A549 treated with DMSO at 1 μM for 4 hours (cell line): ENCODE measurements around the gene PLEKHG4. TPM values are rescaled to one million over a fixed set of nuclear protein-coding genes. Genes with fewer than 3 reads are reported as not detected.

ENCODE experiments used
- total RNA-seq: library from RNA; stranded (reverse); fragments of 200-300 nt; extraction: Qiagen RNA extraction; gene quantifications from 5 replicates; pipeline ENCODE4 v1.2.3, GENCODE V29; 2022; ENCODE audit warnings: low read depth

The PLEKHG4 gene, protein sequence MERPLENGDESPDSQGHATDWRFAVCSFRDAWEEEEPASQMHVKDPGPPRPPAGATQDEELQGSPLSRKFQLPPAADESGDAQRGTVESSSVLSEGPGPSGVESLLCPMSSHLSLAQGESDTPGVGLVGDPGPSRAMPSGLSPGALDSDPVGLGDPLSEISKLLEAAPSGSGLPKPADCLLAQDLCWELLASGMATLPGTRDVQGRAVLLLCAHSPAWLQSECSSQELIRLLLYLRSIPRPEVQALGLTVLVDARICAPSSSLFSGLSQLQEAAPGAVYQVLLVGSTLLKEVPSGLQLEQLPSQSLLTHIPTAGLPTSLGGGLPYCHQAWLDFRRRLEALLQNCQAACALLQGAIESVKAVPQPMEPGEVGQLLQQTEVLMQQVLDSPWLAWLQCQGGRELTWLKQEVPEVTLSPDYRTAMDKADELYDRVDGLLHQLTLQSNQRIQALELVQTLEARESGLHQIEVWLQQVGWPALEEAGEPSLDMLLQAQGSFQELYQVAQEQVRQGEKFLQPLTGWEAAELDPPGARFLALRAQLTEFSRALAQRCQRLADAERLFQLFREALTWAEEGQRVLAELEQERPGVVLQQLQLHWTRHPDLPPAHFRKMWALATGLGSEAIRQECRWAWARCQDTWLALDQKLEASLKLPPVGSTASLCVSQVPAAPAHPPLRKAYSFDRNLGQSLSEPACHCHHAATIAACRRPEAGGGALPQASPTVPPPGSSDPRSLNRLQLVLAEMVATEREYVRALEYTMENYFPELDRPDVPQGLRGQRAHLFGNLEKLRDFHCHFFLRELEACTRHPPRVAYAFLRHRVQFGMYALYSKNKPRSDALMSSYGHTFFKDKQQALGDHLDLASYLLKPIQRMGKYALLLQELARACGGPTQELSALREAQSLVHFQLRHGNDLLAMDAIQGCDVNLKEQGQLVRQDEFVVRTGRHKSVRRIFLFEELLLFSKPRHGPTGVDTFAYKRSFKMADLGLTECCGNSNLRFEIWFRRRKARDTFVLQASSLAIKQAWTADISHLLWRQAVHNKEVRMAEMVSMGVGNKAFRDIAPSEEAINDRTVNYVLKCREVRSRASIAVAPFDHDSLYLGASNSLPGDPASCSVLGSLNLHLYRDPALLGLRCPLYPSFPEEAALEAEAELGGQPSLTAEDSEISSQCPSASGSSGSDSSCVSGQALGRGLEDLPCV
- 13.3 to 19.0 TPM (median 18.7 TPM) in 5 replicates for total RNA-seq

DNA sequence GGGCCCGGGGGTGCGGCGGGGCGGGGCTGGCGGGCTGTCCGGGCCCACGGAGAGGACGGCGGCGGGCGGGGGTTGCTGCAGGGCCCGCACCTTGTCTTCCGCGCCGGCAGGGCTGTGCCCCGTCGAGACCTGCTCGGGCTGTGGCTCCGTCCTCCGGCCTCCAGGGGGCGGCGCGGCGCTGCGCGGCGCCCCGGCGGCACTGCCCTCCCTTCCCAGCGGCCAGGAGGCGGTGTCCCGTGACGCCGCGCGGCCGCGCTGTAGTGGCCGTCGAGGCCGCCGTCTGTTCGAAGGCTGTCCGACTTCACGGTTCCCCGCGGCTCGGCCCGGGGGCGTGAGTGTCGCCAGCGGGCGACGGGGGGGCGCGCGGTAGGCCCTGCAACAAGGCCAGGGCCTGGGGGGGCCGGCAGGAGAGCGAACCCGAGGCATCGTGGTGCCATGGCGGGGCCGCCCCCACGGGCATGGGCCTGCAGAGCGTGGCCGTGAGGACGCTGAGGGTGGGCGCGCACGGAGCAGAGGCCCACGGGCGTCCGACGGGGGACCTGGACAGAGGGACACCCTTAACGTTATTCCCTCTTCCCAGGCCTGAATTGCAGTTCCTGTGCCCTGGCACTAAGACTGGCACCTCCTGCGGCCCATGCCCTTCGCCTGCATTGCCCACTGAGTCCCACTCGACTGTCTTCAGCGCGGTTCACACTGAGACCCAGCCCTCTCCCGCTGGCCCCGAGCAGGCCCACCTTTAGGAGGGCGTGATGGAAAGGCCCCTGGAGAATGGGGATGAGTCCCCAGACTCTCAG is at the start of gene PLEKHG4:
Gene PLEKHG4 (plus strand): TSS at position 237 of the 794 bp plus-strand sequence. CDS start 513 bp downstream, at position 750.

DNA sequence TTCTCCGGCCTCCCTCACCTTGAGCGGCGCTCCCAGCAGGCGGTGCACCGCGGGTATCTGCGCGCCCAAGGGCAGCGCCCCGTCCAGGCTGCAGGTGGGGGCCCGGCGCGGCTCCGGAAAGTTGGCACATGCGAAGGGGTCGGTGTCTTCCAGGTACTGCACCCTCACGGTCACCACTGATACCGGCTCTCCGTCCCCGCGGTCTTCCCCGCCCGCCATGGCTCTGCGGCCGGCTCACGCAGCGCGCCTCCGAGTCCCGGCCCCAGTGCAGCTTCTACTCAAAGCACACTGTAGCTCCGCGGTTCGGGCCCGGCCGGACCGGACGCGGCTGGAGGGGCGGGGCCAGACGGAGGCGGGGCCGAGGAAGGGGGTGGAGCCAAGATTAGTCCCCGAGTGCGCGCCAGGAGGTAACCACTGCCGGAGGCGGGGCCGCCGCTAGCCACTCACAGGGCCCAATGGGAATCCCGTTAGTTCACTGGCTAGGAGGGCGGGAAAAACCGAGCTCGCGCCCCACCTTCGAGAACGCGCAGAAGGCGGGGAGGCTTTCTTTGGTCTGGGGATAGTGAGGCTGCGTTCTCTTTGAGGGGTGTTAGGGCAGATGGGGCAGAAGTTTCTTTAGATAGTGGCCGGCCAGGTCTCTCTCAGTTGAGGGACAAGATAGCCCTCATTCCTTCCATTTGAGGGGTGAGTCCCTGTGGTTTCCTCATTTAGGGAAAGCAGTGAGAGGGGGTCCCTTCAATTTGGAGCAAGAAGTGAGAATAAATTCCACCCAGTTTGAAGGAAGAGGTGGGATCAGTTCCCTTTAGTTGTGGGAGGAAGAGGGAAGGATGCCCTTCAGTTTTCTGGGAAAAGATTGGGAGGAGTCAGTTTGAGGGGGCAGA is 31.9 kb upstream of the PLEKHG4 start, which contains the start of gene FHOD1:
Gene FHOD1 (minus strand): TSS at position 290 of the 881 bp plus-strand sequence. CDS start 71 bp downstream, at position 219.

GRCh38 chr16:67248401-67249177 is 30.7 kb upstream of the PLEKHG4 start, which contains the start of gene SLC9A5:
TSS of gene SLC9A5 (plus strand) at chr16:67248979. CDS start at chr16:67249015, 36 bp downstream.

DNA sequence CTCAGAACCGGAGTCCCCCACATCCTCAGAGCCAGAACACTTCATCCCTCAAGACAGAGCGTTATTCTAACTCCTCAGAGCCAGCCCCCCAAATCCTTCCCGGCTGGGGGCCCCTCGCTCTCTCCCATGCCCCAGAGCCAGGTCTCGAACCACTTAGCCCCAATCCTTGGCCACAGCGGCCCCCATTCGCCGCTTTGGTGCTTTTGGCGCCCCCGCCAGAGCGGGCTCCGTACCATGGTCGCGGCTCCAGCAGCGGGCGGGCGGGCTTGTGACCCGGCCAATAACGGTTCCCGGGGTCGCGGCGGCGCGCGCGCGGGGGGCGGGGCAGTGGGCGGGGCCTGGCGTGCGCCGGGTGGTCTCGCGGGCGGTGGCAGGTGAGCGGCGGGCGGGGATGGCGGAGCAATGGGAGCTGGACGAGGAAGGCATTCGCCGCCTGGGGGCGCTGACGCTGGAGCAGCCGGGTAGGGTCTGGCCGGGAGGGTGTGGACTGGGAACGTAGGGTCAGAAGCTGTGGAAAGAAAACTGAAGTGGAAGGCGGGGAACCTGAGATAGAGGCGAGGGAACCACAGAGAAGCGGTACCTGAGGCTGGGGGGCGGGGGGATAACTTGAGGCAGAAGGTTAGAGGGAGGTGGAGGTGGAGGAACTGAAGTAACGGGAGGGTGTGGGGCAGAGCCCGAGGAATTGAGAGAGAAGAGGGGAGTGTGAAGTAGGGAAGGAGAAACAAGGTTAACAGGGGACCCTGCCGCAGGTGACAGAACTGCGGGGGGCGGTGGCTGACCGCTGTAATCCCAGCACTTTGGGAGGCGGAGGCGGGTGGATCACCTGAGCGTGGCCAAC is 47.4 kb downstream of the PLEKHG4 start, which contains the start of the genes KCTD19 and LRRC36:
Gene KCTD19 (minus strand): TSS at position 270 of the 838 bp plus-strand sequence. CDS start 34 bp downstream, at position 236.
Gene LRRC36 (plus strand): TSS at position 344 of the 838 bp plus-strand sequence. CDS start 48 bp downstream, at position 392.

Other genes starting within 250 kb of the PLEKHG4 start
- 24.2 to 27.0 TPM (median 25.3 TPM) in 5 replicates for gene PHAF1, start 169.6 kb upstream of the PLEKHG4 start, total RNA-seq
- gene B3GNT9, start 128.5 kb upstream of the PLEKHG4 start, total RNA-seq = 6.2 to 8.7 TPM (median 7.8 TPM) in 5 replicates
- 14.3 to 19.1 TPM (median 18.5 TPM) in 5 replicates for gene TRADD, start 119.6 kb upstream of the PLEKHG4 start, total RNA-seq
- 6.1 to 10.3 TPM (median 7.8 TPM) in 5 replicates for gene FBXL8, start 119.6 kb upstream of the PLEKHG4 start, total RNA-seq
- 10.6 to 19.1 TPM (median 15.0 TPM) in 5 replicates for gene HSF4, start 114.8 kb upstream of the PLEKHG4 start, total RNA-seq
- gene NOL3, start 109.0 kb upstream of the PLEKHG4 start, total RNA-seq = 38.3 to 52.2 TPM (median 50.1 TPM) in 5 replicates
- gene MATCAP1, start 95.6 kb upstream of the PLEKHG4 start, total RNA-seq = 4.0 to 7.4 TPM (median 5.9 TPM) in 5 replicates
- gene EXOC3L1, start 89.4 kb upstream of the PLEKHG4 start, total RNA-seq = 0.03 to 0.14 TPM (median 0.05 TPM) in 4 of 5 replicates, not detected in the other
- gene E2F4, start 87.4 kb upstream of the PLEKHG4 start, total RNA-seq = 81.8 to 102 TPM (median 93.3 TPM) in 5 replicates
- 0.87 to 1.7 TPM (median 1.3 TPM) in 5 replicates for gene ELMO3, start 80.4 kb upstream of the PLEKHG4 start, total RNA-seq
- gene TMEM208, start 52.4 kb upstream of the PLEKHG4 start, total RNA-seq = 82.5 to 101 TPM (median 88.7 TPM) in 5 replicates
- 37.1 to 55.5 TPM (median 49.9 TPM) in 5 replicates for gene FHOD1, start 32.1 kb upstream of the PLEKHG4 start, total RNA-seq
- 1.1 to 1.8 TPM (median 1.7 TPM) in 5 replicates for gene SLC9A5, start 30.6 kb upstream of the PLEKHG4 start, total RNA-seq
- 0.20 to 0.37 TPM (median 0.28 TPM) in 4 of 5 replicates, not detected in the other for gene KCTD19, start 47.2 kb downstream of the PLEKHG4 start, total RNA-seq
- 0.23 to 0.48 TPM (median 0.23 TPM) in 3 of 5 replicates, not detected in the others for gene LRRC36, start 47.3 kb downstream of the PLEKHG4 start, total RNA-seq
- 10.2 to 14.4 TPM (median 12.0 TPM) in 5 replicates for gene TPPP3, start 114.0 kb downstream of the PLEKHG4 start, total RNA-seq
- 5.3 to 6.9 TPM (median 6.3 TPM) in 5 replicates for gene ZDHHC1, start 136.9 kb downstream of the PLEKHG4 start, total RNA-seq
- 0.64 to 2.0 TPM (median 1.7 TPM) in 5 replicates for gene HSD11B2, start 151.6 kb downstream of the PLEKHG4 start, total RNA-seq
- gene ATP6V0D1, start 201.6 kb downstream of the PLEKHG4 start, total RNA-seq = 104 to 119 TPM (median 107 TPM) in 5 replicates
- not detected in 5 replicates for gene AGRP, start 204.0 kb downstream of the PLEKHG4 start, total RNA-seq
- 38.6 to 43.8 TPM (median 41.5 TPM) in 5 replicates for gene RIPOR1, start 249.3 kb downstream of the PLEKHG4 start, total RNA-seq